Hepatocyte (in vitro differentiated cells): Measurements from ENCODE around the gene CBX1.

Experiments
- EZH2 ChIP-seq: fragments of 200-600 bp; sonication (generic); IDR thresholded peaks from 2 replicates; pipeline ENCODE4 v1.6.1; 2016; ENCODE audit warnings: antibody characterized with exemption, mild to moderate bottlenecking, borderline replicate concordance
- TF ChIP-seq, protein P1 (sequence below): fragments of 200-600 bp; sonication (generic); IDR thresholded peaks from 2 replicates; pipeline ENCODE4 v1.5.1; 2016; ENCODE audit warnings: antibody characterized with exemption, mild to moderate bottlenecking; ENCODE audit not compliant: poor library complexity

DNA sequence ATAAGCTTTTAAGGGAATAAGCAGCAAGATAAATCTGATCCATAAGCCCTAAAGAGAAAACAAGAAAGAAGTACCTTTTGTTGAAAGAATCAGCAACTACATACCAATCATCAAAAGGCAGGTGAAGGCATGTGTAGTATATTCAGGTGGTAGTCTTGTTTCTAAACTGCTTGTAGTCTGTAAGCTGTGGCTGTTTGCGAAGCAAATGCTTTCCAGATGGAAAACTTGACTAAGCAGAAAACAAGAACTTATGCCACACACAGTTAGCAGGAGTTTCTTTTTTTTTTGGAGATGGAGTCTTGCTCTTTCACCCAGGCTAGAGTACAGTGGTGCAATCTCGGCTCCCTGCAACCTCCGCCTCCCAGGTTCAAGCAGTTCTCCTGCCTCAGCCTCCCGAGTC lies 5.7 kb downstream of the CBX1 start:
- TF ChIP-seq, protein P1, sequence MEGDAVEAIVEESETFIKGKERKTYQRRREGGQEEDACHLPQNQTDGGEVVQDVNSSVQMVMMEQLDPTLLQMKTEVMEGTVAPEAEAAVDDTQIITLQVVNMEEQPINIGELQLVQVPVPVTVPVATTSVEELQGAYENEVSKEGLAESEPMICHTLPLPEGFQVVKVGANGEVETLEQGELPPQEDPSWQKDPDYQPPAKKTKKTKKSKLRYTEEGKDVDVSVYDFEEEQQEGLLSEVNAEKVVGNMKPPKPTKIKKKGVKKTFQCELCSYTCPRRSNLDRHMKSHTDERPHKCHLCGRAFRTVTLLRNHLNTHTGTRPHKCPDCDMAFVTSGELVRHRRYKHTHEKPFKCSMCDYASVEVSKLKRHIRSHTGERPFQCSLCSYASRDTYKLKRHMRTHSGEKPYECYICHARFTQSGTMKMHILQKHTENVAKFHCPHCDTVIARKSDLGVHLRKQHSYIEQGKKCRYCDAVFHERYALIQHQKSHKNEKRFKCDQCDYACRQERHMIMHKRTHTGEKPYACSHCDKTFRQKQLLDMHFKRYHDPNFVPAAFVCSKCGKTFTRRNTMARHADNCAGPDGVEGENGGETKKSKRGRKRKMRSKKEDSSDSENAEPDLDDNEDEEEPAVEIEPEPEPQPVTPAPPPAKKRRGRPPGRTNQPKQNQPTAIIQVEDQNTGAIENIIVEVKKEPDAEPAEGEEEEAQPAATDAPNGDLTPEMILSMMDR: no peak
- no peak for TF ChIP-seq EZH2
